CD4-positive, alpha-beta T cell (primary cell): ENCODE data around the gene EDEM1. TPM values are rescaled to one million over a fixed set of nuclear protein-coding genes. Genes with fewer than 3 reads are reported as not detected.

ENCODE experiments used
- ATAC-seq: fragments of 200-7000 bp; cut with Tn5 transposase; one replicate; pipeline ENCODE4 v1.10.0; 2022; ENCODE audit warnings: mild to moderate bottlenecking; ENCODE audit not compliant: poor library complexity
- CTCF ChIA-PET: fragments of 350-600 bp; sonication (Branson Sonifier 250); formaldehyde crosslinking; loops from one replicate; lab custom pipeline; 2021; ENCODE audit warnings: antibody characterized with exemption, inconsistent platforms; lab: Charles Lee
- POLR2A ChIA-PET: fragments of 350-600 bp; sonication (Branson Sonifier 250); formaldehyde crosslinking; loops from one replicate; lab custom pipeline; 2021; ENCODE audit warnings: antibody characterized with exemption, inconsistent platforms; lab: Charles Lee
- DNase-seq, 14 experiments: peaks; one replicate each; pipeline ENCODE4 v3.0.0-alpha.2; 2013 to 2020; ENCODE audit warnings: mixed read lengths in 2 of 14
- H3K27ac ChIP-seq, 2 donors: one replicate each; pipeline versions ENCODE4 v1.5.1 to v1.7.0; 2013; ENCODE audit warnings: low read length in 2 of 2, low read depth in 1 of 2, mild to moderate bottlenecking in 1 of 2
- H3K27me3 ChIP-seq, 2 experiments: 1 replicate in 1 of 2; 2 replicates in 1 of 2; pipeline versions ENCODE4 v1.6.1 to v1.7.0; 2013; ENCODE audit warnings: low read length in 2 of 2, control low read depth in 1 of 2, mild to moderate bottlenecking in 1 of 2, moderate library complexity in 1 of 2; ENCODE audit not compliant: insufficient read depth in 2 of 2, control insufficient read depth in 1 of 2
- H3K36me3 ChIP-seq: one replicate; pipeline ENCODE4 v1.6.1; 2013; ENCODE audit warnings: low read length, control low read depth; ENCODE audit not compliant: insufficient read depth
- H3K4me1 ChIP-seq: one replicate; pipeline ENCODE4 v1.6.1; 2013; ENCODE audit warnings: low read length, control low read depth; ENCODE audit not compliant: insufficient read depth
- H3K4me3 ChIP-seq: one replicate; pipeline ENCODE4 v1.5.1; 2013; ENCODE audit warnings: mild to moderate bottlenecking, low read length, moderate library complexity
- H3K9me3 ChIP-seq, 2 experiments: 1 replicate in 1 of 2; 2 replicates in 1 of 2; pipeline versions ENCODE4 v1.6.1 to v1.7.0; 2013; ENCODE audit warnings: low read length in 2 of 2, mild to moderate bottlenecking in 2 of 2, control low read depth in 1 of 2, moderate library complexity in 1 of 2; ENCODE audit not compliant: control insufficient read depth in 1 of 2, insufficient read depth in 1 of 2
- H3K27ac Mint-ChIP-seq: one replicate; pipeline ENCODE4 v1.8.0; 2020; ENCODE audit warnings: mixed read lengths
- H3K27me3 Mint-ChIP-seq: one replicate; pipeline ENCODE4 v1.8.0; 2021; ENCODE audit warnings: mixed read lengths
- H3K36me3 Mint-ChIP-seq: one replicate; pipeline ENCODE4 v1.8.0; 2021; ENCODE audit warnings: low read depth, mixed read lengths
- H3K4me1 Mint-ChIP-seq: one replicate; pipeline ENCODE4 v1.8.0; 2021; ENCODE audit warnings: low read depth, mixed read lengths
- H3K4me3 Mint-ChIP-seq: one replicate; pipeline ENCODE4 v1.8.0; 2020; ENCODE audit warnings: mild to moderate bottlenecking, mixed read lengths
- H3K9me3 Mint-ChIP-seq: one replicate; pipeline ENCODE4 v1.8.0; 2020; ENCODE audit warnings: mixed read lengths
- CTCF ChIP-seq: fragments of 200-600 bp; IDR thresholded peaks from one replicate; pipeline ENCODE4 v1.8.0; 2022; ENCODE audit warnings: antibody characterized with exemption, mild to moderate bottlenecking
- intact Hi-C, 2 experiments: fragments of 100-400 bp; cut with DNase I in 1 of 2; cut with micrococcal nuclease in 1 of 2; formaldehyde crosslinking; loops; one replicate each; pipeline versions ENCODE4 v1.15.1 to v1.9.0; 2023 to 2025; cut with DNase I, micrococcal nuclease
- total RNA-seq, 174 experiments: library from RNA in 2 of 174; stranded (reverse) in 2 of 174; gene quantifications; one replicate each; pipeline ENCODE4 v1.2.3 and lab custom pipeline; 2021 to 2026

EDEM1 gene
- total RNA-seq, 2 experiments from 2014 or later: 106 to 114 TPM

GRCh38 chr3:5186858-5187155, 700 bp upstream of the EDEM1 start:
- H3K27ac Mint-ChIP-seq: peak overlapping the region; percentile 98
- POLR2A ChIA-PET: interaction anchor here (0.5 to 6.0 kb wide), 10 partner anchors 9 to 693 kb away, joined by 3 to 185 read pairs (median 4); partner anchors contain the start of genes ARL8B and ITPR1
- no peaks in the 10 kb centered on the region for H3K36me3 ChIP-seq
- H3K36me3 Mint-ChIP-seq: peaks cover 38% of the 10 kb centered on the region
- peak overlapping the region; percentile 45 to 94 for H3K27ac ChIP-seq
- H3K9me3 Mint-ChIP-seq: no peaks in the 10 kb centered on the region
- peak overlapping the region; percentile 94 for H3K4me3 Mint-ChIP-seq
- CTCF ChIA-PET: interaction anchor here (1.3 to 2.8 kb wide), 3 partner anchors 11 to 64 kb away, joined by 5 to 12 read pairs (median 5); no protein-coding TSS in a partner anchor
- H3K27me3 Mint-ChIP-seq: no peaks in the 10 kb centered on the region
- peaks cover 39% of the 10 kb centered on the region for H3K4me1 Mint-ChIP-seq
- ATAC-seq (peak; percentile 5), DNase-seq (peak in 1 of 14 experiments; percentile 50)
- intact Hi-C loops: loop anchor here (1.0 to 5.0 kb wide), 5 partner anchors 10 to 885 kb away; partner anchors contain the start of genes ARL8B (in 1 of the 2), ITPR1 (in 1 of the 2) and SETMAR (in 1 of the 2)
- H3K27me3 ChIP-seq: no peaks in the 10 kb centered on the region
- TF ChIP-seq CTCF: no peak
- peak overlapping the region; percentile 62 for H3K4me3 ChIP-seq
- H3K9me3 ChIP-seq: no peaks in the 10 kb centered on the region
- H3K4me1 ChIP-seq: peaks cover 20% of the 10 kb centered on the region

GRCh38 chr3:5187920-5188418, 462 bp downstream of the EDEM1 start:
- no peaks in the 10 kb centered on the region for H3K27me3 ChIP-seq
- Mint-ChIP-seq H3K27ac (peak overlapping the region; percentile 98), H3K27me3 (no peaks in the 10 kb centered on the region), H3K9me3 (no peaks in the 10 kb centered on the region), H3K36me3 (peaks cover 43% of the 10 kb centered on the region), H3K4me3 (peak overlapping the region; percentile 98), H3K4me1 (peaks cover 43% of the 10 kb centered on the region)
- ChIA-PET POLR2A (interaction anchor here (1.0 to 6.0 kb wide), 14 partner anchors 9 to 1996 kb away, joined by 3 to 185 read pairs (median 4); partner anchors contain the start of genes ARL8B, ITPR1 and SUMF1), CTCF (interaction anchor here (1.3 to 2.8 kb wide), 3 partner anchors 10 to 65 kb away, joined by 3 to 12 read pairs (median 5); partner anchors contain the start of gene ARL8B)
- peak overlapping the region; percentile 94 for H3K4me3 ChIP-seq
- peak overlapping the region; percentile 89 to 94 for H3K27ac ChIP-seq
- DNase-seq (peak in 13 of 14 experiments; percentile 16 to 76 (median 50)), ATAC-seq (peak; percentile 24)
- intact Hi-C loops: loop anchor here (1.0 to 5.0 kb wide), 5 partner anchors 9 to 886 kb away; partner anchors contain the start of genes ARL8B (in 1 of the 2), ITPR1 (in 1 of the 2) and SETMAR (in 1 of the 2)
- H3K9me3 ChIP-seq: no peaks in the 10 kb centered on the region
- TF ChIP-seq CTCF: no peak
- peaks cover 29% of the 10 kb centered on the region for H3K4me1 ChIP-seq
- H3K36me3 ChIP-seq: peaks cover under 1% of the 10 kb centered on the region

- Histone ChIP-seq H3K27me3 (no peaks in the 10 kb centered on the region), H3K4me1 (peaks cover 35% of the 10 kb centered on the region), H3K36me3 (peaks cover 3% of the 10 kb centered on the region), H3K27ac (peak overlapping the region; percentile 89 to 94), H3K9me3 (no peaks in the 10 kb centered on the region), H3K4me3 (peak overlapping the region; percentile 94)
- peaks cover 46% of the 10 kb centered on the region for H3K4me1 Mint-ChIP-seq
- ChIA-PET POLR2A (interaction anchor here (0.6 to 6.0 kb wide), 14 partner anchors 9 to 1996 kb away, joined by 3 to 185 read pairs (median 4); partner anchors contain the start of genes ARL8B, ITPR1 and SUMF1), CTCF (interaction anchor here (1.3 to 2.8 kb wide), 3 partner anchors 9 to 66 kb away, joined by 3 to 12 read pairs (median 5); partner anchors contain the start of gene ARL8B)
- H3K4me3 Mint-ChIP-seq: peak overlapping the region; percentile 98
- intact Hi-C loops: loop anchor here (5.0 kb wide), 3 partner anchors 51 to 886 kb away; partner anchors contain the start of genes ITPR1 (in 1 of the 2) and SETMAR (in 1 of the 2)
- DNase-seq (peak; percentile 26 to 82 (median 49)), ATAC-seq (peak; percentile 59)
- H3K27ac Mint-ChIP-seq: peak overlapping the region; percentile 98
- TF ChIP-seq CTCF: no peak
- peaks cover 46% of the 10 kb centered on the region for H3K36me3 Mint-ChIP-seq
- H3K9me3 Mint-ChIP-seq: no peaks in the 10 kb centered on the region
- no peaks in the 10 kb centered on the region for H3K27me3 Mint-ChIP-seq
Measured at GRCh38 chr3:5188419-5189221, 1.1 kb downstream of the EDEM1 start.
